Mesothelial cell of epicardium (in vitro differentiated cells): Measurements from ENCODE around the gene MYH4. TPM values are rescaled to one million over a fixed set of nuclear protein-coding genes. Genes with fewer than 3 reads are reported as not detected.

ENCODE experiments used
- DNase-seq, 2 experiments: peaks; one replicate each; pipeline ENCODE4 v3.0.0; 2021; ENCODE audit warnings: low spot score in 2 of 2; ENCODE audit not compliant: unreplicated experiment in 2 of 2
- H3K27ac Mint-ChIP-seq: 2 replicates; pipeline ENCODE4 v1.8.0; 2021; ENCODE audit warnings: mixed read lengths
- H3K27me3 Mint-ChIP-seq: 2 replicates; pipeline ENCODE4 v1.8.0; 2021; ENCODE audit warnings: low read depth, mixed read lengths
- H3K36me3 Mint-ChIP-seq: 2 replicates; pipeline ENCODE4 v1.8.0; 2021; ENCODE audit warnings: mixed read lengths
- H3K4me1 Mint-ChIP-seq: 2 replicates; pipeline ENCODE4 v1.8.0; 2021; ENCODE audit warnings: mixed read lengths
- H3K4me3 Mint-ChIP-seq: 2 replicates; pipeline ENCODE4 v1.8.0; 2021; ENCODE audit warnings: mild to moderate bottlenecking, moderate library complexity, mixed read lengths
- H3K9me3 Mint-ChIP-seq: 2 replicates; pipeline ENCODE4 v1.8.0; 2021; ENCODE audit warnings: mixed read lengths
- CTCF ChIP-seq: fragments of 200-600 bp; sonication (generic); IDR thresholded peaks from one replicate; pipeline ENCODE4 v1.5.0; 2021; ENCODE audit warnings: antibody characterized with exemption; ENCODE audit not compliant: unreplicated experiment
- total RNA-seq: library from RNA; stranded (reverse); gene quantifications from 3 replicates; pipeline ENCODE4 v1.2.1, GENCODE V29; 2021

MYH4 gene
- total RNA-seq, 1 donor from 2014 or later, result not detected

- Mint-ChIP-seq H3K36me3 (no peaks in the 10 kb centered on the region), H3K4me1 (no peaks in the 10 kb centered on the region), H3K9me3 (no peaks in the 10 kb centered on the region), H3K27me3 (peaks cover 7% of the 10 kb centered on the region), H3K4me3 (no peak overlapping the region), H3K27ac (no peak overlapping the region)
- TF ChIP-seq CTCF, result no peak
- DNase-seq, result no peak
Observed at GRCh38 chr17:10474536-10474935, 5.2 kb upstream of the MYH4 start.

DNA sequence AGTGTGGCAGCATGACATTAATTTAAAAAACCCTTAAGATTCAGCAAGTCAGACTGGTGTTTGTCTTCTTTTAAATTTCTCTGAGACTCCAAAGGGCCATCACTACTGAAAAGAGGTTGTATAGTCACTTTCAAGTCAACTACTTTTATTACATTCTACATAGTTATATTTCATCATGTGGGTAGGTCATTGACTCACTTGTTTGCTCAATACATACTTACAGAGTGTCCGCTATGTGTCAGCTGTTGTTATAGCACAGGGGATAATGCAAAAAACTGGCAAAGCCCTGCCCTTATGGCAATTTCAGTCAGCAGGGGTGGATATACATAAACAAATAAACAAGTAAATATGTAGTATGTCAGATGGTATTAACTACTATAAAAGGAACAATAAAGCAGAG, 2.5 kb upstream of the MYH4 start:
- no peak overlapping the region for H3K27ac Mint-ChIP-seq
- H3K36me3 Mint-ChIP-seq, result no peaks in the 10 kb centered on the region
- H3K27me3 Mint-ChIP-seq, result peaks cover 12% of the 10 kb centered on the region
- no peaks in the 10 kb centered on the region for H3K4me1 Mint-ChIP-seq
- H3K9me3 Mint-ChIP-seq, result no peaks in the 10 kb centered on the region
- H3K4me3 Mint-ChIP-seq, result no peak overlapping the region
- no peak for TF ChIP-seq CTCF
- DNase-seq, result no peak

GRCh38 chr17:10463402-10463801, 6.0 kb downstream of the MYH4 start:
- TF ChIP-seq CTCF, result no peak
- Mint-ChIP-seq H3K27ac (no peak overlapping the region), H3K4me3 (no peak overlapping the region), H3K9me3 (peaks cover 7% of the 10 kb centered on the region), H3K27me3 (peaks cover 55% of the 10 kb centered on the region), H3K4me1 (no peaks in the 10 kb centered on the region), H3K36me3 (no peaks in the 10 kb centered on the region)
- no peak for DNase-seq

GRCh38 chr17:10460062-10460461, 9.3 kb downstream of the MYH4 start:
- no peak for TF ChIP-seq CTCF
- H3K27ac Mint-ChIP-seq, result no peak overlapping the region

DNA sequence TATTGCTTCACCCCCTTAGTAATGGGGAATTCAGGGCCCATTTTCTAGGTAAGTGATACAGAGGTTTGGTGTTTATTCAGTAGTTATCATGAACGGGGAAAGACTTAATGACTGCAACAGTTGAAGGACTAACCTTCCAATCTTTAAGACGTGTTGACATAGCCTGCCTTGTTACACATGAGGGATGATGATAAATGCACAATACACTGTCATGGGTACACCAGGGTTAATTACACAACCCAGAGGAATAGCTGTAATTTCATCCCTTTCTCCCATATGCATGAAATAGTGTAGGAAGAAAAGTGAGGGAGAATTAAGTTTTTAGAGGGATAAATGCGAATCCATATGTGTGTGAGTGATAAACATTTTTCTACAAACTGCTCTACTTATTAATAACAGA, 10.7 kb downstream of the MYH4 start:
- no peak overlapping the region for H3K27ac Mint-ChIP-seq

More at GRCh38 chr17:10460062-10460461, 9.3 kb downstream of the MYH4 start:
- Mint-ChIP-seq H3K4me3 (no peak overlapping the region), H3K27me3 (peaks cover 47% of the 10 kb centered on the region), H3K4me1 (no peaks in the 10 kb centered on the region), H3K36me3 (no peaks in the 10 kb centered on the region), H3K9me3 (peaks cover 7% of the 10 kb centered on the region)
- DNase-seq, result no peak

More for the DNA sequence above, 10.7 kb downstream of the MYH4 start:
- TF ChIP-seq CTCF, result no peak
- Mint-ChIP-seq H3K27me3 (peaks cover 47% of the 10 kb centered on the region), H3K36me3 (no peaks in the 10 kb centered on the region), H3K4me1 (no peaks in the 10 kb centered on the region), H3K4me3 (no peak overlapping the region), H3K9me3 (no peaks in the 10 kb centered on the region)
- DNase-seq, result no peak
